ENCODE measurements around the gene WDR91. TPM values are rescaled to one million over a fixed set of nuclear protein-coding genes. Genes with fewer than 3 reads are reported as not detected.

Gene WDR91
- total RNA-seq, 1 experiment from 2014 or later = 10.1 TPM

DNA sequence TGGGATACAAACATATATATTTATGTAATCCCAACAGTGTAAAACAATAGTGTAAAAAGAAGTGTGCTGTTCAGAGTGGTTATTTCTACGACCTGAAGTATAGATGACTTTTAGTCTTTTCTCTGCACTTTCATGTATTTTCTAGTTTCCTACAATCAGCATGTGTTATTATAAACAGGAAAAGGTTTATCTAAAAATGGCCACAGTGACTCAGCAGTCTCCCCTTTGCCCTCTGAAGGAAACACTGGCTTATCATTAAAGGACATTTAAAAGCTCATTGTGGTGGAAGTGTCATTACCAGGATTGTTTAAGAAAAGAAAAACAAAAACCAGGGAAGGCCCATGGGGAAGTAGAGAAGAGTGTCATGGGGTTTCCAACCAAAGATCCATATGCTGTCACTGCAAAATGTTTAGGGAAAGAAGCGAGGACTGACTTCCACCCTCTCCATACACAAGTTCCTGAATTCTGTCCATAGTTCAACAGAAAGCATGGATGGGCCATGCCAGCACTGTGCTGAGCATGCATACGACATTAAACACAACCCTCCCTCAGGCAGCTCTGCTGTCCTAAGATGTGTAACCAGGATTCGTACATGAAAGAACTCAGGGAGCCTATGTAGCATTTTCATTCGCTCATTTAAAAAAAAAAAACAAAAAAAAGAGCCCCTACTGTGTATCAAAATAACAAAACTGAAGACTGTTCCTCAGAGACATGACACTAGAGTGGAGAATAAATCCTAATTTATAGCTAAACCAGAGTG lies 51.0 kb downstream of the WDR91 start:
- intact Hi-C loops (cut with micrococcal nuclease) = loop anchor here (10.0 kb wide), 2 partner anchors 265 to 465 kb away; no protein-coding TSS in a partner anchor
- H3K9me2 ChIP-seq (ENCODE audit: insufficient read depth) = no peaks in the 10 kb centered on the region
- no peaks in the 10 kb centered on the region for H3K27me3 ChIP-seq (ENCODE audit: insufficient read depth, low read length)
- H3K9ac ChIP-seq (ENCODE audit: low read length) = peak overlapping the region; percentile 31; the same call in 1 of the 2 replicates
- ChIA-PET RAD21 (ENCODE audit: low non-redundant PET in 1 of 2, low total read pairs in 2 of 2, uncharacterized antibody in 2 of 2, unreplicated experiment in 2 of 2) (no interaction called here), CTCF (interaction anchor here (0.6 to 1.9 kb wide), 2 partner anchors 9 to 32 kb away, joined by 3 to 25 read pairs; no protein-coding TSS in a partner anchor), POLR2A (interaction anchor here (2.1 kb wide), 1 partner anchor 9 kb away, joined by 12 read pairs; no protein-coding TSS in a partner anchor)
- peaks cover 5 to 11% of the 10 kb centered on the region in 2 experiments; a peak in 3 of 4 replicates for H3K9me3 ChIP-seq (ENCODE audit: control insufficient read depth in 1 of 2, insufficient read depth in 1 of 2, low read depth in 1 of 2, low read length in 2 of 2)
- peak overlapping the region; percentile 50 for H3K27ac ChIP-seq (ENCODE audit: low read depth, low read length)
- peaks cover 18 to 23% of the 10 kb centered on the region in 2 experiments for H3K4me1 ChIP-seq (ENCODE audit: control insufficient read depth in 1 of 2, insufficient read depth in 2 of 2, low read length in 2 of 2)
- H3K79me2 ChIP-seq (ENCODE audit: insufficient read depth, low read length) = no peaks in the 10 kb centered on the region
- H2AFZ ChIP-seq (ENCODE audit: low read depth, low read length, poor library complexity, severe bottlenecking) = no peak overlapping the region
- TF ChIP-seq, protein P1, sequence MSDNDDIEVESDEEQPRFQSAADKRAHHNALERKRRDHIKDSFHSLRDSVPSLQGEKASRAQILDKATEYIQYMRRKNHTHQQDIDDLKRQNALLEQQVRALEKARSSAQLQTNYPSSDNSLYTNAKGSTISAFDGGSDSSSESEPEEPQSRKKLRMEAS (IDR thresholded peaks at IDR 0.05) = peak; percentile 45; the same call in 1 of the 2 replicates
- TF ChIP-seq POLR2A (IDR thresholded peaks at IDR 0.05; ENCODE audit: borderline replicate concordance, extremely low read depth, insufficient read depth, insufficient read length) (no peak), RAD21 (IDR thresholded peaks at IDR 0.05; ENCODE audit: low read depth) (0 out of 2 replicates have a peak, but pooled peaks have one; percentile 5), CBX3 (IDR thresholded peaks at IDR 0.05; ENCODE audit: low read depth) (0 out of 2 replicates have a peak, but pooled peaks have one; percentile 37)
- BruUV-seq (replicated peaks) = no TSS peak
- DNase-seq (ENCODE audit: low read depth, low spot score) (no peak), ATAC-seq (peak; percentile 30; the same call in 1 of the 2 replicates)
- no peaks in the 10 kb centered on the region for H4K20me1 ChIP-seq (ENCODE audit: insufficient read depth)
- no peak overlapping the region for H3K4me3 ChIP-seq (replicated peaks in 1 of 2; ENCODE audit: low read depth in 1 of 2, low read length in 2 of 2)
- peaks cover 0 to 6% of the 10 kb centered on the region in 2 experiments; a peak in 1 of 4 replicates for H3K36me3 ChIP-seq (ENCODE audit: control insufficient read depth in 1 of 2, insufficient read depth in 2 of 2, low read length in 2 of 2)
- H3K4me2 ChIP-seq (ENCODE audit: low read length) = peak overlapping the region; percentile 29

DNA sequence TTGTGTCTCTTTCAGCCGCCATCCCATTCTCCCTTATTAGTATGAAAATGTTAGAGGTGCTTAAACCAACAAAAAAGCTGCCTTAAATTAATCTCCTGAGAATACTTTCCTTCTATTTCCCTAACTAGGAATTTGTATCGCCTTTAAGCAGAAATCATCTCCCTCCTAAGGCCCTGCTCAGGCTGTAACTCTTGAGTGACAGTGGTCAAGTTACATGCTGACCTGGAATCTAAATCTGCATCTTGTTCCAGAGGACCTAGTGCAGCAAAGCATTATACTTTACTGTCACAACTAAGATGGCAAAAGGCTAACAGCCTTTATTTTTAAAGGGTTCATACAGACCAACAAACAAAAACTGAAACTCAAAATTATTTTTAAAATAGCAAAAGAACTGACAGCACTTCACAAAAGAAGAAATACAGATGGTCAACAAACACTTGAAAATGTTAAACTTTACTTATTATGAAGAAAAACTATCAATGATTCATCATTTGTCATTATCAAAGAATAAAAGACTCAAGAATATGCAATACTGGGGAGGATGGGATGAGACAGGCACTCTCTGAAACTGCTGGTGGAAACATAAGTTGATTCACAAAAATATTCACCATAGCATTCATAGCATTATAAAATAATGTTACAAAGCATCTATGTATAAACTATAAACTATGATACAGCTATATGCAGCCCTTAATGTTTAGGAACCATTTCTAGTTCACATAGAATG lies 51.8 kb downstream of the WDR91 start:
- intact Hi-C loops (cut with micrococcal nuclease) = loop anchor here (10.0 kb wide), 2 partner anchors 265 to 465 kb away; no protein-coding TSS in a partner anchor
- ChIA-PET POLR2A (interaction anchor here (2.1 kb wide), 1 partner anchor 10 kb away, joined by 12 read pairs; no protein-coding TSS in a partner anchor), RAD21 (ENCODE audit: low non-redundant PET in 1 of 2, low total read pairs in 2 of 2, uncharacterized antibody in 2 of 2, unreplicated experiment in 2 of 2) (no interaction called here), CTCF (interaction anchor here (1.9 kb wide), 1 partner anchor 10 kb away, joined by 25 read pairs; no protein-coding TSS in a partner anchor)
- BruUV-seq (replicated peaks) = no TSS peak
- no peaks in the 10 kb centered on the region for H3K79me2 ChIP-seq (ENCODE audit: insufficient read depth, low read length)
- H3K9me3 ChIP-seq (ENCODE audit: control insufficient read depth in 1 of 2, insufficient read depth in 1 of 2, low read depth in 1 of 2, low read length in 2 of 2) = peaks cover 5 to 11% of the 10 kb centered on the region in 2 experiments
- no peak overlapping the region for H3K4me3 ChIP-seq (replicated peaks in 1 of 2; ENCODE audit: low read depth in 1 of 2, low read length in 2 of 2)
- peaks cover 0 to 3% of the 10 kb centered on the region in 2 experiments; a peak in 1 of 4 replicates for H3K36me3 ChIP-seq (ENCODE audit: control insufficient read depth in 1 of 2, insufficient read depth in 2 of 2, low read length in 2 of 2)
- no peaks in the 10 kb centered on the region for H3K9me2 ChIP-seq (ENCODE audit: insufficient read depth)
- TF ChIP-seq RAD21 (IDR thresholded peaks at IDR 0.05; ENCODE audit: low read depth) (no peak), SP1 (IDR thresholded peaks at IDR 0.05; ENCODE audit: low read depth) (0 out of 2 replicates have a peak, but pooled peaks have one; percentile 10)
- TF ChIP-seq, protein P1 (IDR thresholded peaks at IDR 0.05) = no peak
- ATAC-seq (no peak), DNase-seq (ENCODE audit: low read depth, low spot score) (no peak)
- H3K27ac ChIP-seq (ENCODE audit: low read depth, low read length) = peak overlapping the region; percentile 50; the same call in 1 of the 2 replicates
- no peak overlapping the region for H2AFZ ChIP-seq (ENCODE audit: low read depth, low read length, poor library complexity, severe bottlenecking)
- H3K27me3 ChIP-seq (ENCODE audit: insufficient read depth, low read length) = no peaks in the 10 kb centered on the region
- peak overlapping the region; percentile 29 for H3K4me2 ChIP-seq (ENCODE audit: low read length)
- H3K9ac ChIP-seq (ENCODE audit: low read length) = peak overlapping the region; percentile 31; the same call in 1 of the 2 replicates
- no peaks in the 10 kb centered on the region for H4K20me1 ChIP-seq (ENCODE audit: insufficient read depth)
- H3K4me1 ChIP-seq (ENCODE audit: control insufficient read depth in 1 of 2, insufficient read depth in 2 of 2, low read length in 2 of 2) = peaks cover 18 to 23% of the 10 kb centered on the region in 2 experiments
